HG03045 (cell line): ENCODE results near the gene ADCY3.

ENCODE experiments used
- ATAC-seq: cut with Tn5 transposase; IDR thresholded peaks from one replicate; pipeline ENCODE4 v1.9.1; 2021; ENCODE audit warnings: mild to moderate bottlenecking, moderate library complexity; ENCODE audit not compliant: unreplicated experiment

Gene ADCY3

DNA sequence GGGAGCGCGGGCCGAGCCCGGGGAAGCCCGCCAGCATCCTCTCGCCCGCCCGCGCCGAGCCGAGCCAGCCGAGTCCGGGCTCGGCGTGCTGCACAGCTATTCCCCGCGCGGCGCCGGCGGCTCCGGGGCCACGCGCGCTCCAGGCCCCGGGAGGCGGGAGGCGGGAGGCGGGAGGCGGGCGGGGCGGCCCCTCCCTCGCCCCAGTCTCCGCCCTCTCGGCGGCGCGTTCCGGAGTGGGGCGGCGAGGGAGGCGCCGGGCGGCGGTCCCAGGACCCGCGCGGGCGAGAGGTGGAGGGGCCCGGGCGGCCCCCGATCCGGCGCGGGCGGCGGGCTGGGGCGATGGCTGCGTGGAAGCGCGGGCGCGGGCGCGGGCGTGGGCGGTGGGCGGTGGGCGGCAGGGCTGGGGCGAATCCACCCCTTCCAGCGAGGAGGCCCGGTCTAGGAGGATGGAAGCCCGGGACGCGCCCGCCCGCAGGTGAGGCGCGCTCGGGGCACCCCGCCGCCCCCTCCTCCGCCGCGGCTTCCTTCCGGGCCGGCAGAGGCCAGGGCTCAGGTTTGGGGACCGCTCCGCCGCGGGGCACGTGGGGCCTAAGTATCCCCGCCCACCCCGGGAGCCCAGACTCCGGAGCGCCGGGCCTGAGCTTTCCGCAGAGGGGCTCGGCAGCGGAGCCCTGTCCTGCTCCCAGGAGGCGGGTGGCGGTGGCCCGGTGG, at the start of gene ADCY3:
Gene ADCY3 (minus strand): TSS at position 140 of the 711 bp plus-strand sequence. CDS start 1,250 bp downstream, outside the sequence.
- peak; percentile 66 for ATAC-seq

DNA sequence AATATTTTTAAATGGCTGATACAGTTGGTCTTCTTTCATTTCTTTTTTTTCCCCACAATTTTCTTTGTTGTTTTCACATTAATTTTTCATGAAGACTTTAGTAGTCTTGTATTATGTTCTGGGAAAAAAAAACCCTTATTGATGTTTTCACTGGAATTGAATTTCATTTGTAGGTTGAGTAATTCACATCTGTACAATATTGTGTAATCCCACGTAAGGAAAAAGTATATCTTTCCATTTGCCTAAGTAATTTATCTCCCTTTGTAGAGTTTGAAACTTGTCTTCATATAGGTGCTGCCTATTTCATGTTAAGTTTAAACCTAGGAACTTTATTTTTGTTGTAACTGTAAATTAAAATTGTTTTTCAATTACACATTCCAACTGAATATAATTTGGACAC, 49.7 kb upstream of the ADCY3 start:
- no peak for ATAC-seq

DNA sequence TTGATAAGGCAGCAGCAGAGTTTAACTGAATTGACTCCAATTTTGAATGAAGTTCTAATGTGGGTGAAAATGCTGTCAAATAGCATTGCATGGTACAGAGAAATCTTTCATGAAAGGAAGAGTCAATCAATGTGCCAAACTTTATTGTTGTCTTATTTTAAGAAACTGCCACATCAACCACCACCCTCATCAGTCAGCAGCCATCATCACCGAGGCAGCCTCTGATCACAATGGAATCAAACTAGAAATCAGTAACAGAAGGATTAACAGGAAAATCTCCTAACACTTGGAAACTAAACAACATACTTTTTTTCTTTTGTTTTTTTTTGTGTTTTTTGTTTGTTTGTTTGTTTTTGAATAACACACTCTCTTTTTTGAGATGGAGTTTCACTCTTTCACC, 41.9 kb upstream of the ADCY3 start:
- no peak for ATAC-seq

DNA sequence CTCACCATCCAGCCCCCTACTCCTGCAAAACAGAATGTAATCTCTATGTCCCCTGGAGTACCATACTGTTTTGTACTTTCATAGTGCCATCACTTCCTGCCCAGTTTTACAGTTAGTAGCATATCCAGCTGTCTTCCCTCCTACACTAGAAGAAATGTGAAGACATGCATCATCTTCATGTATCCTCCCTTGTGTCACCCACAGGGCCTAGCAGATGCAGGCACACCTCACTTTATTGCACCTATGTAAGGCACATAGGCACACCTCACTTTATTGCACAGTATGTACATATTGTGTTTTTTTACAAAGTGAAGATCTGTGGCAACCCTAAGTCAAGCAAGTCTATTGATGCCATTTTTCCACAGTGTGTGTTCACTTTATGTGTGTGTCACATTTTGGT, 39.7 kb upstream of the ADCY3 start:
- no peak for ATAC-seq

DNA sequence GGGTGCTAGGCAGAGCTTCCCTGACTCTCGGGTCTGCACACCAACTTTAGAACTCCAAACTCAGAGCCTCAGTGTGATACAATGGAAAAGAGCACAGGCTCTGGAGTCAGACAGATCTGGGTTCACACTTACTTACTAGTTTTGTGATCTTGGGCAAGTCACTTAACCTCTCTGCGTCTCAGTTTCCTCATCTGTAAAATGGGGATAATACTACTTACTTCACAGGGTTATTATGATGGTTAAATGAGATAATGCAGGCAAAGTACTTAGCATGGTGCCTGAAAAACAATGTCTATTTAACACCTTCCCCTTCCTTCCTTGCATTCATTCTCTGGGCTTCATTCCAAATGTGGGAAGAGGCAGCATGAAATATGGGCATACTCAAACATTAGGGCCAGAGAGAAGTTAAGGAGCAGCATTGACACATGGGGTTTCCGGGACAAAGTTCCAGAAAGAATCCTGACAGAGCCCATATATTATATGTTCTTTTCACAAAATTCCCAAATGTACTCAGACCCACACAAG, 38.4 kb upstream of the ADCY3 start:
- ATAC-seq = no peak

DNA sequence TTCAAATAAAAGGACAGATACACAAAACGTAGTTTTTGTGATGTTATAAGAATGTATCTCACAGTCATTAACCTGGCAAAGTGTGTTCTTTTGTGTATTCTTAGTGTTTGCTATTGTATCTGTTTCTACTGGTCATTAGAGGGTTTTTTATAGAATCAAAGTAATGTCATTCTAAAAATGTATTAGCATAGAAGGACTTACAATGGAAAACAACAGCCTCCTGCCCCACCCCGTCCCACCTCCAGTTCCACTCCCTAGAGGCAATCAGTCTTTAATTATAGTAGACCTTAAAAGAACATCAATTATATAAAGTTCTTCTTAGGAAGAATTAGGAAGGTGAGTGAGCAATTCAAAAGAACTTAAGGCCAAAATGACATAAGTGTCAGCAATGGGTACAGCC, 37.9 kb upstream of the ADCY3 start:
- no peak for ATAC-seq

DNA sequence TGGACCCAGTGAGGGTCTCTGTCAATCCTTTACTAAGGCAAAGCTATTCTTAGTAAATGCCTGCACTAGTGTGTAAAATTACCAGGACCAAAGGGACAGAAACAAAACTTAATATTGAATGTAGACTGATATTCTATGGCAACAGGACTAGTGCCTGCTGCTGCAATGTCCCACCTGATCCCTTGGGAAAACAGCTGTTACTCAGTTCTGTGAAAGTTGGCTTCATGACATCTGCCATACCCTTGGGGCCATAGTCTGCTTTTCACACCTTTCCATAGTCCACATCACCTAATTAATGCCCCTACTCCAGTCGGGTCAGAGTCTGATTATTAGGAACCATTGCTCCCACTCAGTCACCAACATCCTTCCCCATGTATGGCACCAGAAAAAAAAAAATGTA, 37.2 kb upstream of the ADCY3 start:
- no peak for ATAC-seq

DNA sequence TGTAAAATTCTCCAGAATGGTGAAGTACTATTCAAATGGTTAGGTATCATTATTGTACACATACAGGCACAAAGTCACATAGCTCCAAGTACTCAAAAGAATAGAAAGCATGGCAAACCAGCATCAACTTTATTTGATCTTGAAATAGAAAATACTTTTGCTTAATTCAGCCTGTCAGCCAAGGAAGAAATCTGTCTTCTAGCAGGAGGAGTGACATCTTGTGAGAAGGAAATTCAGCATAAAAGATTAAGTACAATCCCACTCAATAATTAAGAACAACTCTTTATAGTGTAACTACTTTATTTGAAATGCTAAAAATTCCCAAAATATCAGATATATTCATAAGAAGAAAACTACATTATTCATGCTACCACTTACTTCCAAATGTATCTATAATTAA, 35.9 kb upstream of the ADCY3 start:
- ATAC-seq = no peak

DNA sequence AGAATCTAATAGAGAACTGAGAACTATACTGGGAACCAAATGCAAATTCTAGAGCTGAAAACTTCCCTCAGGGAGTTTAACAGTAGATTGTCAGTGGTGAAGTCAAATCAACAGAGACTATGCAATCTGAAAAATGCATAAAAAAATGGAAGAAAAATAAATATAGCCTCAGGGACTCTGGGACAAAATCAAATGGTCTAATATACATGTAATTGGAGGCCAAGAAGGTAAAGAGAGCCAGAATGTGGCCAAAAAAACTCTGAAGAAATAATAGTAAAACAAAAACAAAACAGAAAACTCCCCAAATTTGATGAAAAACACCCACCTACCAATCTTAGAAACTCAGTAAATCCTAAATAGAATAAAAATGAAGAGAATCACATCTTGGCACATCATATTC, 35.2 kb upstream of the ADCY3 start:
- ATAC-seq = no peak

DNA sequence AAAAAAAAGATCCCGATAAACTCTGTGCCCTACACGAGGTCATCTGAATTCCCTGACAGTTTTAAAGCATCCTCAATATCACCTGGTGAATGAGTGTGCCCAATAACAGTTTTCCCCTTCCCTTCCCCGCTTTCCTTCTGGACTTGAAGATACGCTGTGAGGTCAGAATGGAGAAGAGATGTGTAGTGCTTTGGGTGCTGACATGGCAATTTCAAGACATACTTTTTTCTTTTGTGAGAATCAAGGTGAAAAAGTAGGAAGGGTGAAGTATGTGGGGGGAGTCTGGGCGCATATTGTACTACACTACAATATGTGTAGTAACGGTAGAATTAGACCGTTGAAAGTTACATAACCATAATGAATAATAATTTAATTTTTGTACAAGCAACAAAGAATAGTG, 30.1 kb upstream of the ADCY3 start:
- ATAC-seq = no peak

DNA sequence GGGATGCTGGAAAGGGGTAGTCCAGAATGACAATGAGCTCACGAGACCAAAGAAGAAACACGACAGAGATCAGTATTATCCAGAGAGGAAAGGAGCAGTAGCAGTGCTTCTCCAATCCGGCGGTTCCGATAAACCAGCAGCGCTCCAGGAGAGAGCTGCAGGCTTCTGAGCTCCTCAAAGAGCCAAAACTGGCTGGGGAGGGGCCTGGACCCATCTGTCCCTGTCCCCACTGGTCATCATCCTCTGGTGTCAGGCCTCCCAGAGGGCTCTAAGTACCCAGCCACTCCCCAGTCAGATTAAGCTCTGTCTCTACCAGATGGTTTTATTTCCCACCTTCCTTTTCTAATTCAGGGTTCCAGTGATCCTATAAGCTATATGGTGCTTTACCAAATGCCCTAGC, 28.5 kb upstream of the ADCY3 start:
- ATAC-seq = no peak

DNA sequence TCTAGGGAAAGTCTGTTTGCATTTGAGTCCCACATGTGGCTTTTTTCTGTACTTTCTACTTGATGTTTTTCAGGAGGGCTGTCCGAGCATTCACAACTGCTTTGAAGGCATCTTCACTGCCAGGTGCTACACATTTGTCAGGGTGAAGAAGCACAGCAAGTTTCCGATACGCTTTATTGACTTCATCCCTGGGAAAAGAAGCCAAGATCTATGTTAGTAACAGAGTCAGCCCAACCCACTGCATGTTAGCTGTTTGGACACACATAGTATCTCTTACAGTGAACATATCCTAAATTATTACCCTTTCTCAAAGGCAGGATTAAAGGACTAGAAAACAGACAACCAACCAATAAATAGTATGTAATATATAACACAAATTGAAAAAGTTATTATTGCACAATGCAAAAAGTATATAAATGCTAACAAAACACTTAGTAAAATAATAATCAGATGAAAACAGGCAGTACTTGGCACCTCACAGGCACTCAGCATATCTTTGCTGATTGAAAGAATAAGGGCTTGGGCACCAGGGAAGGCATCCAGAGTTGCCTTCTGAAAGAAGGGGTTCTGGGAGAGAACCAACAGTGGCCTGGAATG, 27.6 kb upstream of the ADCY3 start:
- ATAC-seq = no peak

DNA sequence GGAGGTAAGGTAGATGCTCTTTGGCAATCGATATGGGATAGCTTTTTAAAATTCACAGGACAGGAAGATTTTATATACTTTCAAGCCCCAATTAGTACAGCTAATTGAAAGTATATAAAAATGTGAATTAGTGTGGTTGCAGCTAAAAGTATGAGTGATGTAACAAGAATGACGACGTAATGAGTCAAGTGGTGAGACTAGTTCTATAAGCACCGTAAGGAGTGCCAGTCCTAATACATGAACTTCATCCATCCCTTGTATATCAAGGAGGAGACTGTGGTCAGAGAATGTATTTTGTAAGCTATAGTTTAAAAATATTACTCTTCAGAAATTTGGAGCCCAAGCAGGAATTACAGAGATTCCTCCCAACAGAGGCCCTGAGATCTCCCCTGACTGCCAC, 25.9 kb upstream of the ADCY3 start:
- ATAC-seq = no peak

DNA sequence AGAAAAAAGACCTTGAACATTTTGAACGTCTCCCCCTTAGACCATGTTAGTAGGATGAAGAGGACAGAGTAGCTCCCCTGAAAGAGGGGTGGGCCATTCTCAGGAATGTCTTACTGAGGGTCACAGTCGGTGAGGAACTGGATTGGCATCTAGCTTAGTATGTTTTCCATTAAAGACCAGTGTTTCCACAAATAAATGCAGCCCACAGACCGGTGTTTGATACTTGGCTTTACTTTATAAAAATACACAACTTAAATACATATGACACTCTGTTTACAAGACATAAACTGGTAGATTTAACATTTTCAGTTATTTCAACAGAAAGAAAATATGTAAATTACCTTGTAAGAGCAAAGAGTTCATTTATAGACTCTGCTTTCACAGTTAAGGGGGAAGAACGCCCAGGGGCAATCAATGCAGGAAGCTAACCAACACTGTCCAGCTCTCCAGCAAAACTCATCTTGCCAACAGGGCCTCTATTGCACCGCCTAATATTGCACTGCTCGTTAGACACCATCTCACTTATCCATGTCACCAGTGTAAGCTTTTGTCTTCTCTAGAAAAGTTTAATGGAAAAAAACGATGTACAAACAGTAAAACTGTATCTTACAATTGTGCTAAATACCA, 23.5 kb upstream of the ADCY3 start:
- no peak for ATAC-seq

DNA sequence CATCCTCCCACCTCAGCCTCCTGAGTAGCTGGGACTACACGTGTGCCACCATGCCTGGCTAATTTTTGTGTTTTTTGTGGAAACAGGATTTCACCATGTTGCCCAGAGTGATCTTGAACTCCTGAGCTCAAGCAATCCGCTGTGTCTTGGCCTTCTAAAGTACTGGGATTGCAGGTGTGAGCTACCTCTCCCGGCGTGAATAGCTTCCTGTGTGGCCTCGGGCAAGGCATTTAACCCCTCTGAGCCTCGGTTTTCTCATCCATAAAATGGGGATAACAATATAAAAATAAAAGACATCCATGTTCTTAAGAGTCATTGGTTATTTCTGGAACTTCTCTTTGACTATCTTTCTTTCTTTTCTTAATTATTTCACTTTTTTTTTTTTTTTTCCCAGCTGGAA, 19.3 kb upstream of the ADCY3 start:
- ATAC-seq = no peak

DNA sequence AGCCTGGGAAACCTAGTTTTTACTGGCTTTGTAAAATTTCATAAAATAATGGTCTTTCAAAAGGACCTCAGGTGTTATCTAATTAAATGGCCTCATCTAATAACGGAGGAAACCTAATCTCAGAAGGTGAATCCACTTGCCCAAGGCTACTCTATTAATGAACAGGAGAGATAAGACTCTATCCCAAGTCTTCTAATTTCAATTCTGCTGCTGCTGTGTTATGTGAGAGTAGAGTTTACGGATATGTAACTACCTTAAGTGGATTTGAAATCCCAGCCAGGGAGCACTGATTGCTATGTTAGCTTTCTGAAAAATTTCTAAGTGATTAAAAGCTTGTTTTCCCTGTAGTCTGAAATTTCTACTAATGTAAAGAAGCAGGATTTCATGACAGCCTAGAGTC, 17.2 kb upstream of the ADCY3 start:
- ATAC-seq = no peak

DNA sequence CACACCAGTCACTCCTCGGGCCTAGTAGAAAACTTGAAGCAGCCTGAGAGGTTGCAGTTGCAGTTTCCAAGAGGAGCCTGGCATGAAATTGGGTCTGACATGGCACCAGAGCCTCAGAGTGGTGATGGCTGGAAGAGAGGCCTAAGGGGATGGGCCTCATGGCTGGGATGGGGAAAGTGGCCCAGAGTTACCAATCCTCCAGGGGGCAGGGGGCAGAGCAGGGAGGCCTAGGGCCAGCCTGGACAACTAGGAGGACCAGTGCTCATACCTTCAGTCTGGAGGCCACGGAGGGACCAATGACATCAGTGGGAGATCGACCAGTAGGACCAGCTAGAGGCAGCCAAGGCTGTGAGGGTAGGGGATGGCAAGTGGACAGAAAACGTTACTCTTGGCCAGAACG, 15.1 kb upstream of the ADCY3 start:
- no peak for ATAC-seq

DNA sequence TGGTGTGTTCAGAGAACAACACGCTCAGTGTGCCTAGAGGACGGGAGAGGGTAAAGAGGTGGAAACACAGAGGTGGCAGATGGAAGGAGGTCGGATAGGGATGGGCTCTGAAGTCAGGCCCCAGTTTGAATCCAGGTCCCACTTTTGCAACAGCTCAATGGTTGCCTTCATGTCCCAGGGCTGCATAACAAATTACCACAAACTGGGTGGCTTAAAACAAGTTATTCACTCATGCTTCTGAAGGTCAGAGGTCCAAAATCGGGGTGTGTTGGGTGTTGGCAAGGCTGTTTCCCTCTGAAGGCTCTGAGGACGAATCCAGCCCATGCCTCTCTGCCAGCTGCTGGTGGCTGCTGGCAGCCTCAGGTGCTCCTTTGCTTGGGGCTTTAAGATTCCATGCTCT, 12.7 kb upstream of the ADCY3 start:
- no peak for ATAC-seq

DNA sequence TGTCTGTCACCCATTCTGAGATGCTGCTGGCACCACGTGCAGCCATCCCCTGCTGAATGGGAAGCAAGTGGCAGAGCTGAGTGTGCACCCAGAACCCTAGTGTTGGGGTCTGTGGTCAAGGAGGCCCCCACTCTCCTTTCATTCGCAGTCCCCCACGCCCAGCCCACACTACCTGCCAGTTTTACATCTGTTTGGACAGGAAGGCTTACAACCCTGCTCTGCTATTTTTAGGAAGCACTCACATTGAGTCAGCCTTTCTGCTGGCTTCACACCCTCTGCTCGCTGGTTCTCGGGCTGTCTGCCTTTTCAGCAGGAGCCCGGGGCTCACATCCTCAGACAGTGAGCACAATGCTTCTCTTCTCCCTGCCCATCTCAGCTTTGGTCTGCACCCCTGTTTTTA, 10.7 kb upstream of the ADCY3 start:
- ATAC-seq = peak; percentile 67

DNA sequence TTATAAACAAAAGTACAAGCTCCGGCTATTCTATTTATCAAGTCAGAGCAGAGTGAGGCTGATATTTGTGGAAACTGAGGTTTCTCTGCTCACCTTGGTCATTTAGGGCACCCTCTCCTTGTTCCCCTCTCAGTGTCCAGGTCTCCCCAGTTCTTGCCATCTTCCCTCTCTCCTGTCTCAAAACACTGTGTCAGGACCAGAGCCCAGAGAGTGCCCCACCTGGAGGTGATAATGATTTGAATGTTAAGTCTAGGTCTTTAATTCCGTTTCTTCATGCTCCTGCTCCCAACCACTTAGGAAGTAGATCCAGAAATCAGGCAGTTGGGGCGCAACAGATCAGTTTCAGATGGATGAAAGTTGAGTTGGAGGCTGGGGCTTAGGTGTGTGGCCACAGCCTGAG, 9.2 kb upstream of the ADCY3 start:
- ATAC-seq = no peak

DNA sequence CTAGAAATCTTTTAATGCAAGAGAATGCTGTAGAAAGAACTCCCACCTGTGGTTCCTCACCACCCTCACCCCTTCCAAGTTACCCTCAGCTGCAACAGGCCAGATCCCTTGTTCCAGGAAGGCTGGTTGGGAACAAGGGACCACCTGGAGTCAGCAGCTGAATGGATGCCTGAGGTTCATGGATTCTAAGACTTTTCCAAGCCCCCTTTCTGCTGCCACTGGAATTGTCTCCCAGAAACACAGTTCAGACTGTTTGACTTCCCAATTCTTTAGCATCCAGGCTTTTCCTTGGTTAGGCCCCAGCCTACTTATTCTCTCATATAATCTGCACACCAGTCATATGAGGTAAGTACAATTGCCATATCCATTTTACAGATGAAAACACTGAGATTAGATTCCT, 8.0 kb upstream of the ADCY3 start:
- no peak for ATAC-seq

DNA sequence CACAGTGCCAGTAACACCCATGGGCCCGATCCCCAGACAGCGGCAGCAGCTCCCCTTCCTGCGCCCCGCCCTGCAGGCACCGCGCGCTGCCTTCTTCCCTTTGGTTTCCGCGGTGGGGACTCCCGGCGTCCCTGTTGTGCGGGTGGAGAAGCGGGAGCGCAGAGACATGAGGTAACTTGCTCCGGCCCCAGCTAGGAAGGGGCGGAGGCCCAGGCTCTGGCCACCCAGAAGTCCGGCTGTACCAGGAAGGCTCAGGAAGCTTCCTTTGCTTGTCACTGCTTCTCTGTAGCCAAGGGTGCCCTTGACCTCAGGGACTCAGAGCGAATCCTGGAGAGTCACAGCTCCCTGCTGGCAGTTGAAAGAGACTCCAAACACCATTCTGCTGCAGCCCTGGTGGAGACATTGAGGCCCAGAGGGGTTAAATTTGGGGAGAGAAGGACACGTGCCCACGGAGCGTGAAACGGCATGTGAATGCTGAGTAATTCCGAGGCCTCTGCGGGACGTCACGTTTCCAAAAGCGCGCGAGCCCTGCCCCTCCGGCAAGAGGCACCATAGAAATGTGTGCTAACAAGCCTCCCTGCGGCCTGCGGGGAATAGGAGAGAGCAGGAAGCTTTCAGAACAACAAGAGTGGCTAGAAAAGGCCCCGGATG, 6.7 kb upstream of the ADCY3 start:
- no peak for ATAC-seq
